Activated T-helper 1 cell treated with anti-CD3 and anti-CD28 coated beads, Interleukin-2, amount 50 U/mL, for 16 hours (primary cell): ENCODE measurements around the gene ILKAP.

Experiments used
- DNase-seq, 2 donors: peaks; one replicate each; pipeline ENCODE4 v3.0.0-alpha.2; 2020; ENCODE audit warnings: low read depth in 1 of 2, low spot score in 1 of 2

The ILKAP gene

DNA sequence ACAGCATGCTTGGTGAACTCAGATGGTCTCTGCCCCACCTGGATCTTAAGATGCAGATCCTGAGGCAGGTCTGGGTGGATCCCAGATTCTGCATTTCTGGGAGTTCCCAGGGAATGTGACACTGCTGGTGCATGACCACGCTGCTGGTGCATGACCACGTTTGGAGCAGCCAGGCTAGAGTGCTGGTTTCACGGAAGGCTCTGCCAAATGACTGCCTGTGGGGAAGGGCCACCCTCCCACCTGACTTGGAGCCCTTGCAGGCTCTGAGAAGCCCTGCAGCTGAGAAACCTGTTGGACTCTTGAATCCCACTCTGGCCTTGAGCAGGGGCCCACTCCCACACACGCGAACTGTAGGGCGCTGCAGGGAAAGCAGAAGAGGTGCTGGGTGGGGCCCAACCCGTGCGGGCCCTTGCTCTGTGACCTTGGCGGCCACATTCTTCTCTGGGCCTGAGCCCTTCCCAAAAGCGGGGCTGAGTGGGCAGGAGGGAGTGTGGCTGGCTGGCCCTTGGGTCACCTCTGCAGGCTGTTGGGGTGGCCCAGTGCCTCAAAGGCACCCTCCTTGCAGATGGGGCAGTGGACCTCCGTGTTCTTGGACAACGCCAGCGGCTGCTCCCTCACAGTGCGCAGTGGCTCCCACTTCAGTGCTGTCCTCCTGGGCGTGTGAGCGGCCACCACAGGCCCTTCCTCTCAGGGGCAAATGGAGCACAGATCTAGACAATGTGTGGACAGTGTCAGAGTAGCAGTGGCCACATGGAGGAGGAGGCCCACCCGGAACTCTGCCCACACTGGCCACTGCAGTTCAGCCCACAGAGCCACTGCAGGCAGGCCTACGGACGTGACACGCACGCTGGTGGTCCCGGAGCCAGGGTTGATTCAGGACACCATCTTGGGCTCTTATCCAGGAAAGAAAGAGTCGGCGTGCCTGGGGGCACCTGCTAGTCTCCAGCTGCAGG, 36.8 kb downstream of the ILKAP start:
- no peak for DNase-seq

DNA sequence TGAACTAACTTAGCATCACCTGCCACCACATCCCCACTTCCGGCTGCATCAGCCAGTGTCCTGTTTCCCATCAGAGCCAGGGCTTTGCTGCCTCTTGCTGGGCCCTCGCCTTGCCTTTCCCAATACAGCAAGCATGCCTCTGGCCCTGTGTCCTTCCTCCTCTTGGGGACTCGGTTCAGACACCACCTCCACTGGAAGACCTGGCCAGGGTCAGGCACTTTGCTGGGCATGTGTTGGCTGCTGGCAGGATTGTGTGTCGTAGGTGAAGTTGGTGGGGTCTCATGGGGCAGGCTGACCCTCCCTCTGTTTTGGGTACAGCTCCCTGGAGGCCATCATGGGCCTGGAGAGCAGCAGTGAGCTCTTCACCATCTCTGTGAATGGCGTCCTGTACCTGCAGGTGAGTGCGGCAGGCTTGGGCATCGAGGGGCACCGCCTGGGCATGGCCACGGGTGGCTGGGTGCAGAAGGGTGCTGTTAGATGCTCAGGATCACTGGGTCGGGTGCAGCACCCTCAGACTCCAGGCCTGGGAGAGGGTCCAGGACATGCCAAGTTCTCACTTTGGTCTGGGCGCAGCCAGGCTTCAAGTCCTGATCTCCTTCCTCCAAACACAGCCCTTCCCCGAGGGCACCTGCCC, 38.1 kb downstream of the ILKAP start:
- DNase-seq = no peak

DNA sequence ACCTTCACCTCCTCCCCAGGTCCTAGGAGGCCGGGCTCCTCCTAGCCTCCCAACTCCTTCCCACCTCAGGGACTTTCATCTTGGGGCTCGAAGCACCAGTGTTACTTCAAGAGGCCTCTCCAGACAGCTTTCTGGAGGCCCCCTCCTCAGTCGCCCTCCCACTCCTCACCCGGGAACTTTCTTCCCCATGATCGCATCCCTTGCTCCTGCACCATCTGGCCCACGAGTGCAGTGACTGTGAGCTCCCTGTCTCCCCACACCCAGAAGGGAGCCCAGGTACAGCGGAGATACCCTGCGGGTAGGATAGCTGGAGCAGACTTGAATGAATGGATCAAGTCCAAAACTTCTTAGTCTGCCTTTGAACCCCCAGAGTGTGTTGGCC, 38.6 kb downstream of the ILKAP start:
- no peak for DNase-seq

- no peak for DNase-seq
Measured at GRCh38 chr2:238163481-238164198, 39.9 kb downstream of the ILKAP start.

DNA sequence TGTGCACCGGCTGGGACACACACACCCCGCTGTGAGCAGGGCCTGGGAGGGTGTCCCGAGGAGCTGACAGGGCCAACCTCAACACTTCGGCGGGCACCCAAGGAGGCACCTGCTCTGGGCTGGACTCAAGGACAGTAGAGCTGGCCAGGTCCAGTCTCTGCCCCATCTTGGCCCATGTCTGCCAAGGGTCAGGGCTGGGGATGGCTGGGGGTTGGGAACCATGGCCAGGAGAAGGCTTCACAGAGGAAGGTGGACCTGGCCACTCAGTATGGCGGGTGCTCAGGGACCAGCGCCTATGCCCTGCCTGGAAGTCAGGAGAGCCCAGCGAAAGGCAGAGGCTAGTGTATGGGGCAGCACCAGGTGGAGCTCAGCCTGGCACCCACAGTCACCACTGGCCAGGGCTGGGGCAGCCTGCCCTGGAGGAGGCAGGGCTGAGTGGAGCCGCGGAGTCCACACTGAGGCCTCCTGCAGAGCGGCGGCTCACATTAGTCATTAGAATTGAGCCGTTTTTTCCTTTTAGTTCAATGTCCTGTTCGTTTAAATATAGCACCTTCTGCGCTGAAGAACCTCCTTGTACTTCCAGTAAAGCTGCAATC, 40.6 kb downstream of the ILKAP start:
- no peak for DNase-seq

DNA sequence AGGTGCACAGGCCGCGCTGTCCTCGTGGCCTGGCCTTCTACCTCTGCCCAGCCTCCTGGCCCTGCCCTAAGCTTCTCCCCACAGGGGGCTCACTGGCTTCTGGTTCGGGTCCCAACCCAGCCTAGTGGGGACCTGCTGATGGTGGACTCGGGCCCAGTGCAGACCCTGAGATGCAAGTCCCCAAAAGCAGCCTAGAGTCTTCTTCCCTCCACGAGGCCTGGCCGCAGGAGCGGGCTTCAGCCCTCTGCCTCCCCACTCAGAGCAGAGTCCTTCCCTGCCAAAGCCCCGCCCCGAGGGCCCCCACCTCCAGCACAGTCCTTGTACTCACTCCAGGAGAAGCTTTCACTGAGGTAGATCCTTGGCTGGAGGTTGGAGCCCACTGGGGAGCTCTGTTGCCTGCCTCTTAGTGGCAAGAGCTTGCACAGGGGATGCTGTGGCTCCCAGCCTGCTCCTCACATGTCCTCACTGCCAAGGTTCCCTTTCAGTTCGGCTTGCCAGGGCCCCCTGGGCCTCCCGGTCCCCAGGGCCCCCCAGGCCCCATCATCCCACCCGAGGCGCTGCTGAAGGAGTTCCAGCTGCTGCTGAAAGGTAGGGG, 41.1 kb downstream of the ILKAP start:
- DNase-seq = no peak

- DNase-seq = no peak
Measured at GRCh38 chr2:238161291-238162051, 42.0 kb downstream of the ILKAP start.

DNA sequence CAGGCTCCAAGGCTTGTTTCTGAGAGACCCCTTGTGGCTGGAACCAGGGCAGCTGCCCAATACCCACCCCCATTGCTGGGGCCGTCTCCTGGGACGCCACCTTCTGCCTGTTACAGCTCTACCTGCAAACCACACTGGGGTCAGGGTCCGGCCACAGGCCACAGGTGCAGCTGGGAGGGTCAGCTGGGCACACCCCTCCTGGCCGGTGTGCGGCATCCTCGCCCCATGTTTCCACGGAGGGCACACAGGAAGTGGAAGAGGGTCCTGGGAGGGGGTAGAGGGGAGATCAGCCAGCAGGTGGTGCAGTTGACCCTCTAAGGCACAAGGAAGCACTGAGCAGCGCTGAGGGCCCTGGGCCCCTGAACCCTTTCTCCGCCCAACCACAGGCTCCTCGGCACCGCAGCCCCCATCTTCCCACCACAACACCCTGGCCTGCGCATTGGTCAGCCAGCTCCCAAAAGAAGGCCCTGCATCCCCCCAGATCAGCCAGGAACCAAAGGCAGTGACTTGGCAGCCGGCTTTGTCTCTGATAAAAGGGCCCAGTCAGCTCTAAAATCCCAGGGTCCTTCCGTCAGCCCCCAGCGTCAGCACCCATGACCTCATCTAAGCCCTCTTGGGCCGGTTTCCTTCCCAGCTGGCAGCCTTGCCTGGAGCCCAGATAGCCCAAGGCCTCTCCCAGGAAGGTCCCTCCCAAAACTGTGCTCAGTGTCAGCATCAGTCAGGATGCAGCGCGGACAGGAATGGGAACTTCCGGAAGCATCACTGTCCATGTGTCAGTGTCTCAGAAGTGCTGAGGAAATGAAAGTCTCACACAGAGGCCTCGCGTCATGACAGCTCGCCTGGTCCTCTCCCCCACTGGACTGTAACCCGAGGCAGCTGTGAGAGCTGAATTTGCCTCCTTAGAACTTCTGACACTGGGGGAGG, 43.0 kb downstream of the ILKAP start:
- no peak for DNase-seq

- DNase-seq = no peak
Measured at GRCh38 chr2:238159661-238160205, 43.8 kb downstream of the ILKAP start.

DNA sequence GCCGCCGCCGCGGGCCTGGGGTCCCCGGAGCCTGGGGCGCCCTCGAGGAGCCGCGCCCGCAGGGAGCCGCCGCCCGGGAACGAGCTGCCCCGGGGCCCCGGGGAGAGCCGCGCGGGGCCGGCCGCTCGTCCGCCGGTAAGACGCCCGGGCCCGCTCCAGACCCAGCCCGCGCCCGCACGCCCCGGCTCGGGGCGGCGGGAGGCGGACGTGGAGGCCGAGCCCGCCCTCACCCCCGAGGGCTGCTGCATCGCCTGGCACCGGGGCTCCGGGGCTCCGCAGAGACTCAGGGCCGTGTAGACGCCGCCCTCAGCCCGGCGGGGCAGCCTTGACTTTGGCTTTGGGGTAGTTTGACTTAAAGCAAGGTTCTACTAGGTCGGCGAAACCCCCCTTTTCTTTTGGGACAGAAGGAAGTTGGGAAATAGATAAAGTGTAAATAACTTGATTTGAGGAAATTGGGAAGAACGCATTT, 44.4 kb downstream of the ILKAP start:
- DNase-seq = no peak

DNA sequence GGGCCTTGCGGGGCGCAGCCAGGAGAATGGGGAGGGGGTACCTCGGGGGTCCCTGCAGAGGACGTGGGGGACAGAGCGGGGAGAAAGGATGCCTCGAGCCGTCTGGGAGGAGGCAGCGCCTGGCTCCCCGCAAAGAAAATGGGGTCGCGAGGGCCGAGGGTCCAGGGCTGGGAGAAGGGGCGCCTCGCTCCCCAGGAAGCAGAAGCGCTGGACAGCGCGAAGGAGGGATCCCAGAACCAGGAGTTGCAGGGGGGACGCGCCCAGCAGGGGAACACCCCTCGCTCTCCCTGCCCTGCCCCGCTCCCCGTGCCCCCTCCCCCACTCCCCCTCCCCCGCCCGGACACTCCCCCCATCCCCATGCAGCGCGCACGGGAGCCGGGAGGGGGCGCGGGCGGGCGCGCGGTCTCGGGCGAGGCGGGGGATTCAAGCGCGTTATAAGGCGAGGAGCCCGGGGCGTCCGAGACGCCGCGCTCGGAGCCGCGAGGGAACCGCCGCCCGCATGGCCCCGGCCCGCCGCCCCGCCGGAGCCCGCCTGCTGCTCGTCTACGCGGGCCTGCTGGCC, 44.9 kb downstream of the ILKAP start, which contains the start of gene ERFE:
Gene ERFE, plus strand, starts transcription at position 462 of the 562 bp plus-strand sequence. Its CDS starts 38 bp downstream, at position 500.
- no peak for DNase-seq

DNA sequence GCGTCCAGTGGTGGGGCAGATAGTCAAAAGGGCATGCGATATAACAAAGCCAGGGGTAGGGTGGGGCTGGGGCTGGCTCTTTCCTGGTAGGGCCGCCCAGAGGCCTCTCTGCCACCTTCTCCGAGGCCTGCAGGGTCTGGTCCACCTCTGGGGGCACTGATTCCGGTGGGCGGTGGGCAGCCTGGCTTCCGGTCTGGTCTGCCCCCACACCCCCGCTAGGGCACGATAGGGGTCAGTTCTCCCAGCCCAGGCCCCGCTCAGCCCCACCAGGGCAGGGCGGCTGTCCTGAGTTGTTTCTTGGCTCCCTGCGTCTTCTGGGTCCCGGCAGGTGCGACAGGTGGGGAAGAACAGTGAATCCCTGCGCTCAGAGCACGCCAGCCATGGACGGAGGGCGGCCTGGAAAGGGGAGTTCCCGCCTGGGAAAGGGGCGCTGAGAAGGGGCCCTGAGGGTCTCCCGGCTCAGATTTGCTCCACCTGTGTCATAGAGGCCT, 45.4 kb downstream of the ILKAP start:
- no peak for DNase-seq

DNA sequence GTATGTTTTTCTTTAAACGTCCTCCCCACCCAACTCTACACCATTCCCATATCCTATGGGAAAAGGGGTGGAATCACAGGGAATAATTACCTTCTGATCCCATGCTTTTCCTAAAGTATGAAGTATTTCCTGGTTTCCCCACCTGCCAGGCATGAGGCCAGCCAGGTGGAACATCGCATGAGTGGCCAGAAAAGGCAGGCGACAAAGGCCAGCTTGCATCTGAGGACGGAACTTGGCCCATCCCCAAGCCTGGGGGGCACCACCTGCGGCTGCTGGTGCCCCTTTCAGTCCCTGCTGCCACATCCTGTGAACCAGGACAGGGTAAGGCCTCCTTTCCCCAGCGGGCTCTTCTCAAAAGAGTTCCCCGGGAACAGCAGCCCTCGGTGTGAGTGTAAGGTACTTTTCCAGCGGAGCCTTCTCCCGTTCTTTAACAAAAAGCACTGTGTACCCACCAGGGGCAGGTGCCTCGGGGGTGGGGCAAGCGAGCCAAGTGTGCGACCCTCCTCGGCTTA, 45.9 kb downstream of the ILKAP start:
- no peak for DNase-seq

DNA sequence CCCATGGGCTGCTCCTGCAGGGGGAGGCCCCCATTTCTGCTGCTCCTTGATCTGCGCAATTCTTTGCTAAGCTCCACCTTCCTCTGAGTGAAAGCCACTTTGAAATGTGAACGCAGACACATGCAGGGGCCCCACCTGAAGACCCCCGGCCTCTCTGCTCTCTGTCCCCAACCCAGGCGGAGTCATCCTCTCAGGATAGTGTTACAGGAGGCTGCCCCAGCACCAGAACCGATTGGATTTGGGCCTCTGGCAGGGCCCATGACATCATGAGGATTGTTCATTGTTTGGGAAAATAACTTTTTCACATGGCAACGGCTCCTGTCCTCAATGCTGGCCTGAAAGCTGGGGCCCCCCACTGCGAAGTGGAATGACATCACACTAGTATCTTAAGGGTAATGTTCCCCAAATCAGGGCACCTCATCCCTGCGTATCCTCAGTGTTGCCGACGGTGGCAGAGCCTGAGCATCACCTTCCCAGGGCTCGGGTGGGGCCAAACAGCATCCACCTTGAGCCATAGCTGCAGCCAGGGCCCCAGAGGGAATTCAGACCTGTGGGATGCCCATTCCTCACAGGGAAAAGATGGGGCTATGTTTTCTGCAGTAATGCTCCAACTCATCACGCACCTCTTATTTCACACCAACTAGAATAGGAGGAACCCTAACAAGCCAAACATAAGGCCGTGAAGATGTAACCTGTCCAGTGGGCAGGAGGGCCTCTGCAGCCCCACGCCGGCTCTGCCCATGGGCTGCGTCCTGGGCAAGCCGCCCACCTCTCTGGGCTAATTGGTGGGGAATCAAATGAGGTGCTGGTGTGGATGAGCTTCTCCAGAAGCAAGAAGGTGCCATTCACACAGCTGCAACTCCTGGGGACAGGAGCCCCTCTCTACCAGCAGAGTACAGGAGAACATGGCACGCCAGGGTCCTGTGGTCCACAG, 47.5 kb downstream of the ILKAP start:
- DNase-seq = no peak

DNA sequence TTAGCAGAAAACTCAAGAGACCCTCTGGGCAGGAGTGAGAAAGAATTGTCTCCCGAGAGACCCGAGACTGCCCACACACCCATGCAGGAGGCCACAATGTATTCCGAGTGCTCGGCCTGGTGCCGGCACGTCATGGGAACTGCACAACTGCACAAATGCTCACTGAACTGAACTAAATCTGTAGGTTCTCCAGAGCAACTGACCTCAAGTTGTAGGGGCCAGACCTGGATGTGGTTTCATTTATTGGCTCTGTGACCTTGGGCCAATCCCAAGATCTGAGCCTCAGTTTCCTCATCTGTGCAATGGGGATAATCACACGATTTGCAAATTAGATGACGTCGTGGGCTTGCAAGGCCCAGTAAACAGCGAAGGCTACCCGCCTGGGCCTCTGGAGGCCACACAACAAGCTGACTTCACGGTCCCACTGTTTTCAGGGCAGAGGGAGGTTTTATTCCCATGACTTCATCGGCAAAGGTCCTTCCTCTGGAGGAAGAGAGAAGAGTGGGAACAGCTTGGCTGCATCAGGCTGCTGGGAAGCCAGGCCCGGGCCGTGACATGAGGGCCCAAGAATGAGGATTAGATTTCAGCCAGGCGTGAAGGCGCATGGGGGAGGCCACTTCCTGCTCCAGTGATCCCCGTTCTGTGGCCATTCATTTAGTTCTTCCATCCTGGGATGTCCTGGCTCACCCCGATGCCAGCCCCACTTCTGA, 48.3 kb downstream of the ILKAP start:
- no peak for DNase-seq

DNA sequence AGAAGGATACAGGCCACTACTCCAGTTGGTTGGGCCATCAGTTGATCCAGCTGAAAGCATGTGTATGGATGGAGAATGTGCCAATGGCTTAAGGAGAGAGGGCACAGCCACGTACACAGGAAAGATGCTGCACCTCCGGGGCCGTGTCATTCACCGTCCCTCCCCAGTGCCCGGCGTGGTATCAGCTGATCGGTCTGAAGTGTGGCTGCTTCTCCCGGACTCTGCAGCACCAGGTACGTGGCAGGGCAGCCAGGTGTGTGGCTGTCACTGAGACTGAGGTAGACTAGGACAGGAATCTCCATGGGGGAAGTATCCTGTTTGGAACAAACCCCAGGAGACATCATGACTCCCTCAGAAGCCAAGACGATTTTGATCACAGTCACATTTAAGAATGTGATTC, 48.9 kb downstream of the ILKAP start:
- no peak for DNase-seq
